HL-60/S4 (cell line): ENCODE data around the gene LGALS9C.
"Not testable (repeated sequence)": the region's sequence is repeated elsewhere in the genome, so short reads cannot be mapped to it uniquely, and the experiment has no call there.

Experiments
- in situ Hi-C: fragments of 300-500 bp; cut with MboI; formaldehyde crosslinking; loops from 2 replicates; pipeline ENCODE4 v1.14.3; 2022; ENCODE audit warnings: low sequenced_read_pairs

Gene LGALS9C

DNA sequence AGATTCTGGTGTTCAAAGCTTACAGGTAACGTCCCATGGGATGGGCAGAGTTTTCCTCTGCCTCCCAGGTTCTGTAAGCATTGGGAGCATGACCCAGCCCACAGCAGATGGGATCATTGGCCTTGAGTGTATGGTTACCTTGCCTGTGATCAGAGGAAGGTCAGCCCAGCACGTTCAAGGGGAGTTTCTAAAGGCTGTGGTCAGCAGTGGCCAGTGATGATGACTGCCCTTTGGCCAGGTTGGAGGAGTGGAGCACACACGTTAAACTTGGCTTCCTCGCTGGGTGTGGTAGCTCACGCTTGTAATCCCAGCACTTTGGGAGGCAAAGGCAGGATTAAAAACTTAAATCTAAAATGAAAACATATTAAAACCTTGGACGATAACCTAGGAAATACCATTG lies 51.8 kb downstream of the LGALS9C start:
- in situ Hi-C loops: not testable (repeated sequence)

DNA sequence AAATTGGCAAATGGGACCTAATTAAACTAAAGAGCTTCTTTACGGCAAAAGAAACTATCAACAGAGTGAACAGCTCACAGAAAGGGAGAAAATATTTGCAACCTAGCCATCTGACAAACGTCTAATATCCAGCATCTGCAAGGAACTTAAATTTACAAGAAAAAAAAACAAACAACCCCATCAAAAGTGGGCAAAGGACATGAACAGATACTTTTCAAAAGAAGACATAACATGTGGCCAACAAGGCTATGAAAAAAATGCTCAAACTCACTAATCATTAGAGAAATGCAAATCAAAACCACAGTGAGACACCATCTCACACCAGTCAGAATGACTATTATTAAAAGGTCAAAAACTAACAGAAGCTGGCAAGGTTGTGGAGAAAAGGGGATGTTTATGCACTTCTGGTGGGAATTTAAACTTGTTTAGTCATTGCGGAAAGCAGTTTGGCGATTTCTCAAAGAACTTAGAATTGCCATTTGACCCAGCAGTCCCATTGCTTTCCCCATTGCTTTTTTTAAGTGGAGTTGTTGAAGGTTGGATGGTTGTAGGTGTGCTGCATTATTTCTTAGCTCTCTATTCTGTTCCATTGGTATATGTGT lies 52.4 kb downstream of the LGALS9C start:
- in situ Hi-C loops: not testable (repeated sequence)

DNA sequence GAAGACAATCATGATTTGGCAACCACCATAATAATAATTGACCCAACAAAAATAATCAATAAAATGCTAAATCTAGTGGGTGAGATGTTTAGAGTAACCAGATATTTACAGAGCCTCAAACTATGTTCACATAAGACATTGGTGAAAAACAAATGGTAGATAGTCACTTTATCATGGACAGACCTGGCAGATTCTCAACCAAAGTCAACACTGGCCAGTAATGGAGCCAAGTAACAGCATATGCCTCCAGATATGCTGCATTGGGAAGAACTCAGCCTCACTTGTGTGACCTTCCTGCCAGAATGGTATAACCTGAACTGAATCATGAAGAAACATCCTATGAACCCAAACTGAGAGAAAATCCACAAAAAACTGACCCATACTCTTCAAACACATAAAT lies 53.8 kb downstream of the LGALS9C start:
- in situ Hi-C loops: not testable (repeated sequence)

DNA sequence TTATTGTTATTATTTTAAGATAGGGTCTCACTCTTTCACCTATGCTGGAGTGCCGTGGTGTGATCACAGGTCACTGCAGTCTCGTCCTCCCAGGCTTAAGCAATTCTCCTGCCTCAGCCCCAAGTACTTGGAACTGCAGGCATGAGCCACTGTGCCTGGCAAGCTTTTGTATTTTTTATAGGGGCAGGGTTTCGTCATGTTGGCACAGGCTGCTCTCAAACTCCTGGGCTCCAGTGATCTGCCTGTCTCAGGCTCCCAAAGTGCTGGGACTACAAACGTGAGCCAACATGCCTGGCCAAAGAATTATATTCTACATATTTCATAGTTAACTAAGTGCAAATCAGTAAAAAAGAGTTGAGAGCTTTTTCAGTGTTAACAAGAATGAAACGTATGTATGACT lies 65.6 kb downstream of the LGALS9C start:
- in situ Hi-C loops: not testable (repeated sequence)

DNA sequence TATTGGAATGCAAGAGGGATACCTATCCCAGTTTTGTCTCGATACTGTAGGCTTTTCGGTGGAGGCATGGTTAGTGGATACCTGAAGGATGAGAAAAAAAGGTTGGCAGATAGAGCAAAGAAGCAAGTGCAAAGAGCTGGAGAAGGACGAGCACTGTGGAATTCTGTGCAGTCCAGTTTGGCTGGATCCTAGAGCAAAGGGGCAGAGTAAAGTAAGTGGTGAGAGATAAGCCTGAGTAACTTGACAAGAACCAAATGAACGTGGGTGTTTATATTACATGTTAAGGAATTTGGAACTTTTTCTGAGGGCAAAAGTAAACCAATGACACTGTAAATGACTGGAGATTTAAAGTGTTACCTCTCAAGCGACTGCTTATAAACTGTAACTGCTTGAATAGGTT lies 66.3 kb downstream of the LGALS9C start:
- in situ Hi-C loops: not testable (repeated sequence)
